SK-N-SH (cell line): ENCODE data around the gene PIK3R5. TPM values are rescaled to one million over a fixed set of nuclear protein-coding genes. Genes with fewer than 3 reads are reported as not detected.

Source experiments
- CTCF ChIA-PET: fragments of 300-600, 350-600 bp; formaldehyde crosslinking; extraction: SDS; loops from one replicate; lab custom pipeline; 2021; lab: Yijun Ruan, JAX
- POLR2A ChIA-PET: fragments of 350-600 bp; sonication (Branson Sonifier 250); formaldehyde crosslinking; extraction: SDS; loops from one replicate; lab custom pipeline; 2020; ENCODE audit warnings: antibody characterized with exemption, inconsistent platforms; lab: Yijun Ruan, JAX
- DNase-seq: peaks from one replicate; pipeline ENCODE4 v3.0.0; 2012
- H2AFZ ChIP-seq: fragments of 200-600 bp; sonication (generic); 2 replicates; pipeline ENCODE4 v1.8.1; 2016; ENCODE audit warnings: antibody characterized with exemption, mild to moderate bottlenecking, low read depth
- H3F3A ChIP-seq: fragments of 200-600 bp; sonication (generic); replicated peaks from 2 replicates; pipeline ENCODE3; 2016; ENCODE audit warnings: antibody characterized with exemption, mild to moderate bottlenecking; ENCODE audit not compliant: insufficient read depth
- H3K27ac ChIP-seq, 2 experiments: fragments of 200-500 bp in 1 of 2; fragments of 200-600 bp in 1 of 2; sonication (Bioruptor generic) in 1 of 2; sonication (generic), shearing (Covaris generic) in 1 of 2; 2 replicates each; pipeline versions ENCODE4 v1.5.1 to v1.6.1; 2014 to 2016; ENCODE audit warnings: low read depth in 2 of 2, inconsistent platforms in 1 of 2, low read length in 1 of 2, mild to moderate bottlenecking in 1 of 2, mixed read lengths in 1 of 2
- H3K27me3 ChIP-seq: fragments of 200-600 bp; sonication (generic), shearing (Covaris generic); 2 replicates; pipeline ENCODE4 v1.6.1; 2016; ENCODE audit warnings: mixed run types; ENCODE audit not compliant: insufficient read depth
- H3K36me3 ChIP-seq, 2 experiments: fragments of 200-500 bp in 1 of 2; fragments of 200-600 bp in 1 of 2; sonication (Bioruptor generic) in 1 of 2; sonication (generic) in 1 of 2; replicated peaks in 1 of 2; 2 replicates each; pipeline versions ENCODE3 to v1.5.1; 2014 to 2016; ENCODE audit warnings: low read length in 1 of 2, mild to moderate bottlenecking in 1 of 2; ENCODE audit not compliant: insufficient read depth in 2 of 2, control insufficient read depth in 1 of 2
- H3K4me1 ChIP-seq, 2 experiments: fragments of 200-500 bp in 1 of 2; fragments of 200-600 bp in 1 of 2; sonication (Bioruptor generic) in 1 of 2; sonication (generic), shearing (Covaris generic) in 1 of 2; 2 replicates each; pipeline versions ENCODE4 v1.5.1 to v1.6.1; 2014 to 2016; ENCODE audit warnings: low read depth in 1 of 2, low read length in 1 of 2, mixed run types in 1 of 2; ENCODE audit not compliant: insufficient read depth in 2 of 2, control insufficient read depth in 1 of 2
- H3K4me2 ChIP-seq: fragments of 200-600 bp; sonication (generic), shearing (Covaris generic); 2 replicates; pipeline ENCODE4 v1.6.1; 2017; ENCODE audit warnings: mixed run types
- H3K4me3 ChIP-seq, 2 experiments: fragments of 200-500 bp in 1 of 2; fragments of 200-600 bp in 1 of 2; sonication (Bioruptor generic) in 1 of 2; sonication (generic), shearing (Covaris generic) in 1 of 2; 2 replicates each; pipeline versions ENCODE4 v1.5.1 to v1.8.1; 2014 to 2016; ENCODE audit warnings: low read depth in 2 of 2, inconsistent platforms in 1 of 2, low read length in 1 of 2, mild to moderate bottlenecking in 1 of 2, mixed read lengths in 1 of 2, moderate library complexity in 1 of 2
- H3K79me2 ChIP-seq: fragments of 200-600 bp; sonication (generic); 2 replicates; pipeline ENCODE4 v1.8.1; 2017; ENCODE audit warnings: mild to moderate bottlenecking; ENCODE audit not compliant: insufficient read depth
- H3K9ac ChIP-seq: fragments of 200-600 bp; sonication (generic); 2 replicates; pipeline ENCODE4 v1.6.1; 2017; ENCODE audit warnings: mixed run types
- H3K9me2 ChIP-seq: fragments of 200-600 bp; sonication (generic); 2 replicates; pipeline ENCODE4 v1.6.1; 2017; ENCODE audit warnings: mixed run types
- H3K9me3 ChIP-seq: fragments of 200-600 bp; sonication (generic); 2 replicates; pipeline ENCODE4 v1.6.1; 2017; ENCODE audit warnings: mixed run types, mild to moderate bottlenecking, moderate library complexity
- H4K20me1 ChIP-seq: fragments of 200-600 bp; sonication (generic); 2 replicates; pipeline ENCODE4 v1.6.1; 2017; ENCODE audit warnings: mild to moderate bottlenecking, mixed run types; ENCODE audit not compliant: insufficient read depth
- CHD2 ChIP-seq: fragments of 150-350 bp; IDR thresholded peaks from 2 replicates; pipeline ENCODE4 v1.6.1; 2018; ENCODE audit warnings: low read length; ENCODE audit not compliant: partially characterized antibody
- EZH2phosphoT487 ChIP-seq: fragments of 200-600 bp; sonication (generic); IDR thresholded peaks from 2 replicates; pipeline ENCODE4 v1.6.1; 2017; ENCODE audit warnings: low read depth, mixed run types, mild to moderate bottlenecking, antibody characterized with exemption, moderate library complexity, borderline replicate concordance
- FOSL2 ChIP-seq: IDR thresholded peaks from 2 replicates; pipeline ENCODE4 v1.4.0; 2012; ENCODE audit warnings: low read depth, mild to moderate bottlenecking, moderate library complexity, borderline replicate concordance
- FOXJ3 ChIP-seq: sonication (generic); formaldehyde crosslinking; IDR thresholded peaks from 2 replicates; pipeline ENCODE4 v1.5.1; 2020; ENCODE audit warnings: mild to moderate bottlenecking, missing genetic modification reagents
- FOXM1 ChIP-seq: IDR thresholded peaks from 2 replicates; pipeline ENCODE4 v1.4.0; 2012; ENCODE audit warnings: low read depth, mild to moderate bottlenecking
- MEF2A ChIP-seq: IDR thresholded peaks from 2 replicates; pipeline ENCODE4 v1.4.0; 2012; ENCODE audit warnings: low read depth, borderline replicate concordance
- NFIC ChIP-seq: IDR thresholded peaks from 2 replicates; pipeline ENCODE4 v1.4.0; 2012; ENCODE audit warnings: borderline replicate concordance
- NRF1 ChIP-seq: IDR thresholded peaks from 2 replicates; pipeline ENCODE4 v1.6.1; 2012; ENCODE audit warnings: low read depth, mild to moderate bottlenecking, low read length
- POLR2AphosphoS5 ChIP-seq: IDR thresholded peaks from 2 replicates; pipeline ENCODE4 v1.6.1; 2012; ENCODE audit warnings: low read depth, low read length
- RCOR1 ChIP-seq: fragments of 150-350 bp; IDR thresholded peaks from 2 replicates; pipeline ENCODE4 v1.6.1; 2017; ENCODE audit warnings: antibody characterized with exemption, low read length
- RFX5 ChIP-seq: IDR thresholded peaks from 2 replicates; pipeline ENCODE4 v1.6.1; 2012; ENCODE audit warnings: mild to moderate bottlenecking, improper control_type of control experiment, low read length
- RXRA ChIP-seq: IDR thresholded peaks from 2 replicates; pipeline ENCODE4 v1.4.0; 2012; ENCODE audit warnings: low read depth, mild to moderate bottlenecking, borderline replicate concordance
- SIN3A ChIP-seq: IDR thresholded peaks from 2 replicates; pipeline ENCODE4 v1.6.1; 2012; ENCODE audit warnings: low read depth, mild to moderate bottlenecking, low read length, moderate library complexity, borderline replicate concordance
- SMC3 ChIP-seq: IDR thresholded peaks from 2 replicates; pipeline ENCODE4 v1.6.1; 2012; ENCODE audit warnings: low read depth, low read length, improper control_type of control experiment
- TEAD4 ChIP-seq: IDR thresholded peaks from 2 replicates; pipeline ENCODE4 v1.4.0; 2012; ENCODE audit warnings: mild to moderate bottlenecking, borderline replicate concordance; ENCODE audit not compliant: insufficient read depth
- WGBS: methylation state at CpG from one replicate; pipeline ENCODE4 v1.1.6; 2017; ENCODE audit warnings: low lambda C conversion rate; 5-methylcytosine and 5-hydroxymethylcytosine counted together
- polyA plus RNA-seq, 3 experiments: library from polyadenylated mRNA; depleted of rRNA; stranded (reverse); fragments of >200 nt; gene quantifications; 2 replicates each; pipeline ENCODE4 v1.2.3, GENCODE V29; 2012
- TF ChIP-seq, protein P1 (sequence below): fragments of 150-350 bp; IDR thresholded peaks from 2 replicates; pipeline ENCODE4 v1.6.1; 2016; ENCODE audit warnings: mild to moderate bottlenecking, low read depth, low read length
- TF ChIP-seq, protein P2 (sequence below): IDR thresholded peaks from 2 replicates; pipeline ENCODE4 v1.4.0; 2012; ENCODE audit warnings: low read depth, borderline replicate concordance
- TF ChIP-seq, protein P3 (sequence below): IDR thresholded peaks from 2 replicates; pipeline ENCODE4 v1.4.0; 2012; ENCODE audit warnings: low read depth, borderline replicate concordance

The PIK3R5 gene
- polyA plus RNA-seq, 1 of the 3 experiments (the other 2 are of a cell fraction), result not detected

DNA sequence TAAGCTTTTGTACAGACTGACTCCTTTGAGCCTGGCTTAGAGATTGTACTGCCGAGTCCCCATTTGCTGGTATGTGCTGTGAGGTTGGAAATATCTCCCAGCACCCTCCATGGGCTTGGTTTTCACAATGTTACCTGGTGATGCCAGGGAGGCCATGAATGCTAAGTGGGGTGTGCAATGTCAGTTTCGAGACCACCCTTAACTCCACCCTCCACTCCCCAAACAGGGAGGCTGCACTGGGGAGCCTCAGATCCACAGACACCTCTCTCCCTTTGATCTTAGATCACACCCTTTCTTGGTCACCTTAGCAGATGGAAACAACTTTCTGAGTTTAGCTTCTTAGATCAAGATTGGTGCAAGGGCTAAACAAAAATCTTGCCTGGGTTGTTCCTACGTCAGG is 69.4 kb downstream of the PIK3R5 start:
- WGBS, result 5% methylated on average over 2 of the region's 3 CpGs
- Histone ChIP-seq H3K4me2 (no peak overlapping the region), H3K9me2 (no peaks in the 10 kb centered on the region), H3F3A (no peaks in the 10 kb centered on the region), H3K27ac (no peak overlapping the region)
- ChIA-PET POLR2A (no interaction called here), CTCF (interaction anchor here (1.2 to 2.3 kb wide), 5 partner anchors 8 to 70 kb away, joined by 3 to 12 read pairs (median 3); no protein-coding TSS in a partner anchor)
- TF ChIP-seq, protein P1, sequence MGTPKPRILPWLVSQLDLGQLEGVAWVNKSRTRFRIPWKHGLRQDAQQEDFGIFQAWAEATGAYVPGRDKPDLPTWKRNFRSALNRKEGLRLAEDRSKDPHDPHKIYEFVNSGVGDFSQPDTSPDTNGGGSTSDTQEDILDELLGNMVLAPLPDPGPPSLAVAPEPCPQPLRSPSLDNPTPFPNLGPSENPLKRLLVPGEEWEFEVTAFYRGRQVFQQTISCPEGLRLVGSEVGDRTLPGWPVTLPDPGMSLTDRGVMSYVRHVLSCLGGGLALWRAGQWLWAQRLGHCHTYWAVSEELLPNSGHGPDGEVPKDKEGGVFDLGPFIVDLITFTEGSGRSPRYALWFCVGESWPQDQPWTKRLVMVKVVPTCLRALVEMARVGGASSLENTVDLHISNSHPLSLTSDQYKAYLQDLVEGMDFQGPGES, result no peak
- TF ChIP-seq, protein P2, sequence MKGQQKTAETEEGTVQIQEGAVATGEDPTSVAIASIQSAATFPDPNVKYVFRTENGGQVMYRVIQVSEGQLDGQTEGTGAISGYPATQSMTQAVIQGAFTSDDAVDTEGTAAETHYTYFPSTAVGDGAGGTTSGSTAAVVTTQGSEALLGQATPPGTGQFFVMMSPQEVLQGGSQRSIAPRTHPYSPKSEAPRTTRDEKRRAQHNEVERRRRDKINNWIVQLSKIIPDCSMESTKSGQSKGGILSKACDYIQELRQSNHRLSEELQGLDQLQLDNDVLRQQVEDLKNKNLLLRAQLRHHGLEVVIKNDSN, result no peak
- TF ChIP-seq RXRA (no peak), CHD2 (no peak), NRF1 (no peak), TEAD4 (no peak), FOXM1 (no peak), RFX5 (no peak), FOXJ3 (CRISPR knock-in tag) (no peak)
- TF ChIP-seq, all 33 proteins: peak for 0
- H3K27me3 ChIP-seq, result peaks cover 44% of the 10 kb centered on the region; the same call in 1 of the 2 replicates
- H3K4me3 ChIP-seq, result no peak overlapping the region
- no peaks in the 10 kb centered on the region for H3K36me3 ChIP-seq
- no peaks in the 10 kb centered on the region for H3K9me3 ChIP-seq
- no peak overlapping the region for H3K9ac ChIP-seq
- H3K79me2 ChIP-seq, result no peaks in the 10 kb centered on the region
- no peaks in the 10 kb centered on the region for H4K20me1 ChIP-seq
- no peak overlapping the region for H2AFZ ChIP-seq
- no peak for DNase-seq
- no peaks in the 10 kb centered on the region for H3K4me1 ChIP-seq

DNA sequence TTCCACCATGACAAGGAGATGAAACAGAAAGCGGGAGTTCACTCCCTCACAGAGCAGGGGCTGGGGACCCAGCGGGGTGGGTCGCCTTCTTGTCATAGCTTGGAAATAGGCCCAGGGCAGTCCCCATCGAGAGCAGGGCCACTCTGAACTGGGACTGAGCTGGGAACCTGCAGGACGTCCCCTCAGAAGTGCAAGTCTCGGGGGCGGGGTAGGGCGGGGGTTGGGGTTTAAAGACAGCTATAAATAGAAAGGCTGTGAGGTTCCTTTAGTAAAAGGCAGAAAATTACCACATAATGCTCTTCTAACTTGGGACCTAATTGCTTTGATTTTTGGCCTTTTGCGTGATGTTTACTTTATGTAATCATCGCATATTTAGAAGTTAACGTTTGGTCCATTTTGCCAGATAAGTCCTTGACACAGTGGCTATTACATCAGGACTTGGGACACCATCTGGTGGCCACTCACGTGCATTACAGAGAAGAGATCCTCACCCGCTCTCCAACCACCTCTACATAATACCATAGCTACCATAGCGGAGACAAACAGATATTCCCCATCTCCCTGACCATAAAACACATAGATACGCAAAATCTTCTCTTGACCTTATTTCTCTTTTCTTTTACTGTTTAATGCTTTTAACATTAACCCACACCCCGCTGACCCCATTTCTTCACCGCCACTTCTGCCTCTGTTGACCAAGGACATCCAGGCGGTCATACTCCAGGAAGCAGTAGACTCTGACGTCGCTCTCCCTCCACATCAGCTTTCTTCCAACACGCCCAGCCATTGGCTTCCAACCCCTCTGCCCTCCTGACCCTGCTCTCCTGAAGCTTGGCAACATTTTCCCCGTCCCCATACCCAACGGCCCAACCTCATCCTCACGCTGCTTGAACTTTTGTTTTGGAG is 70.6 kb downstream of the PIK3R5 start:
- no peak overlapping the region for H3K9ac ChIP-seq
- no peaks in the 10 kb centered on the region for H3K36me3 ChIP-seq
- no peak overlapping the region for H3K27ac ChIP-seq
- no peaks in the 10 kb centered on the region for H4K20me1 ChIP-seq
- no peaks in the 10 kb centered on the region for H3F3A ChIP-seq
- H3K4me2 ChIP-seq, result peak overlapping the region; percentile 35; the same call in 1 of the 2 replicates
- CTCF ChIA-PET, result interaction anchor here (0.6 to 2.3 kb wide), 22 partner anchors 8 to 835 kb away, joined by 3 to 12 read pairs (median 5); no protein-coding TSS in a partner anchor
- peak; percentile 73 for DNase-seq
- peak overlapping the region; percentile 67; the same call in 1 of the 2 replicates for H2AFZ ChIP-seq
- H3K4me3 ChIP-seq, result peak overlapping the region; percentile 17 to 21; a peak in 2 of 4 replicates
- H3K27me3 ChIP-seq, result peaks cover 33% of the 10 kb centered on the region; the same call in 1 of the 2 replicates
- no peaks in the 10 kb centered on the region for H3K9me3 ChIP-seq
- H3K9me2 ChIP-seq, result no peaks in the 10 kb centered on the region
- POLR2A ChIA-PET, result no interaction called here
- H3K79me2 ChIP-seq, result no peaks in the 10 kb centered on the region
- WGBS, result 28% methylated on average over 24 of the region's 24 CpGs
- H3K4me1 ChIP-seq, result no peaks in the 10 kb centered on the region
- TF ChIP-seq POLR2AphosphoS5, result no peak
- no peak for TF ChIP-seq MEF2A
- TF ChIP-seq, protein P3, sequence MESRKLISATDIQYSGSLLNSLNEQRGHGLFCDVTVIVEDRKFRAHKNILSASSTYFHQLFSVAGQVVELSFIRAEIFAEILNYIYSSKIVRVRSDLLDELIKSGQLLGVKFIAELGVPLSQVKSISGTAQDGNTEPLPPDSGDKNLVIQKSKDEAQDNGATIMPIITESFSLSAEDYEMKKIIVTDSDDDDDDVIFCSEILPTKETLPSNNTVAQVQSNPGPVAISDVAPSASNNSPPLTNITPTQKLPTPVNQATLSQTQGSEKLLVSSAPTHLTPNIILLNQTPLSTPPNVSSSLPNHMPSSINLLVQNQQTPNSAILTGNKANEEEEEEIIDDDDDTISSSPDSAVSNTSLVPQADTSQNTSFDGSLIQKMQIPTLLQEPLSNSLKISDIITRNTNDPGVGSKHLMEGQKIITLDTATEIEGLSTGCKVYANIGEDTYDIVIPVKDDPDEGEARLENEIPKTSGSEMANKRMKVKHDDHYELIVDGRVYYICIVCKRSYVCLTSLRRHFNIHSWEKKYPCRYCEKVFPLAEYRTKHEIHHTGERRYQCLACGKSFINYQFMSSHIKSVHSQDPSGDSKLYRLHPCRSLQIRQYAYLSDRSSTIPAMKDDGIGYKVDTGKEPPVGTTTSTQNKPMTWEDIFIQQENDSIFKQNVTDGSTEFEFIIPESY, result no peak
- TF ChIP-seq, protein P1, result no peak
- no peak for TF ChIP-seq RCOR1
- no peak for TF ChIP-seq EZH2phosphoT487
- TF ChIP-seq NRF1, result no peak
- no peak for TF ChIP-seq NFIC
- no peak for TF ChIP-seq FOSL2
- TF ChIP-seq, protein P2, result no peak
- TF ChIP-seq CHD2, result no peak
- TF ChIP-seq SMC3, result peak; percentile 59
- no peak for TF ChIP-seq FOXJ3 (CRISPR knock-in tag)
- no peak for TF ChIP-seq FOXM1
- TF ChIP-seq SIN3A, result no peak
